ENCODE measurements around the gene CANT1. TPM values are rescaled to one million over a fixed set of nuclear protein-coding genes. Genes with fewer than 3 reads are reported as not detected.

The CANT1 gene
- total and polyA plus RNA-seq, 9 donors, result 18.6 to 48.8 (median 33.8) TPM

GRCh38 chr17:79027925-79028491 is 18.4 kb upstream of the CANT1 start:
- no peak overlapping the region for H3K4me3 ChIP-seq
- no peaks in the 10 kb centered on the region for H3K9me3 ChIP-seq
- H3K4me1 ChIP-seq (ENCODE audit: insufficient read depth), result peaks cover 32% of the 10 kb centered on the region
- H3K27ac ChIP-seq, result peak overlapping the region; percentile 37 to 69
- intact Hi-C loops (cut with DNase I), result loop anchor here in 1 of 4 donors (10.0 kb wide), 1 partner anchor 367 kb away; no protein-coding TSS in a partner anchor
- DNase-seq, result peak in 3 of 5 donors; percentile 39 to 67 (median 62)
- H3K36me3 ChIP-seq, result no peaks in the 10 kb centered on the region
- TF ChIP-seq POLR2A (IDR thresholded peaks at IDR 0.05) (no peak), EP300 (IDR thresholded peaks at IDR 0.05) (no peak)
- TF ChIP-seq, protein P1, sequence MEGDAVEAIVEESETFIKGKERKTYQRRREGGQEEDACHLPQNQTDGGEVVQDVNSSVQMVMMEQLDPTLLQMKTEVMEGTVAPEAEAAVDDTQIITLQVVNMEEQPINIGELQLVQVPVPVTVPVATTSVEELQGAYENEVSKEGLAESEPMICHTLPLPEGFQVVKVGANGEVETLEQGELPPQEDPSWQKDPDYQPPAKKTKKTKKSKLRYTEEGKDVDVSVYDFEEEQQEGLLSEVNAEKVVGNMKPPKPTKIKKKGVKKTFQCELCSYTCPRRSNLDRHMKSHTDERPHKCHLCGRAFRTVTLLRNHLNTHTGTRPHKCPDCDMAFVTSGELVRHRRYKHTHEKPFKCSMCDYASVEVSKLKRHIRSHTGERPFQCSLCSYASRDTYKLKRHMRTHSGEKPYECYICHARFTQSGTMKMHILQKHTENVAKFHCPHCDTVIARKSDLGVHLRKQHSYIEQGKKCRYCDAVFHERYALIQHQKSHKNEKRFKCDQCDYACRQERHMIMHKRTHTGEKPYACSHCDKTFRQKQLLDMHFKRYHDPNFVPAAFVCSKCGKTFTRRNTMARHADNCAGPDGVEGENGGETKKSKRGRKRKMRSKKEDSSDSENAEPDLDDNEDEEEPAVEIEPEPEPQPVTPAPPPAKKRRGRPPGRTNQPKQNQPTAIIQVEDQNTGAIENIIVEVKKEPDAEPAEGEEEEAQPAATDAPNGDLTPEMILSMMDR (IDR thresholded peaks at IDR 0.05), result no peak
- no peaks in the 10 kb centered on the region for H3K27me3 ChIP-seq
- 17 to 23% (median 19%) methylated on average over 16 of the region's 16 CpGs for WGBS, 3 donors

DNA sequence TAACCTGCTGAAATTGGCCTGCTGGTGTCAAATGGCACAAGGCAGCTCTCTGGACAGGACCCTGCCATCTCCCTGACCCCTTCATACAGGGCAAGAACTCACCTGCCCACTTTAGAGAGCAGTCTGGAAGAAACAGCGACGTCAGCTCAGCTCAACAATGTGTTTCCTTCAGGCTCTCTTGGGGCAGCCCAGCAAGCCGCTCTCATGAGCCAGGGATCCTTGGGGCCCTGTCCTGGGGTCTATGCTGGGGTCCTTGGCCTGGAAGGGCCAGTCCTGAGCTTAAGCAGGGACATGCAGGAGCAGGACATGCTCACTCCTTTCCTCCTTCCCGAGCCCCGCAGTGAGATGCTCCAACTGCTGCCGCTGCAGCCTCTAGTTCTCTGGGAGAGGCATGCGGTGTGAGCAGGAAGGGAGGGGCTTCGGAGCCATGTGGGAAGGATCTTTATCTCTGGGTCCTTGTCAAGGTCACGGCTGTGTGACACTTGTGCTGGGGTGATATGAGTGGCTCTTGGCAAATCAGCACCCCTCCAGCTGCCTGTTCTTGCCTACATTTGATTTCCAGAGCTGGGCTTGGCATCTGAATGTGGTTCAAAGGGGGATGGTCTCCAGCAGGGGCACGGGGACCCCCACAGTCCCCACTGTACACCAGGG is 17.8 kb upstream of the CANT1 start:
- intact Hi-C loops (cut with DNase I), result loop anchor here in 1 of 4 donors (10.0 kb wide), 1 partner anchor 367 kb away; no protein-coding TSS in a partner anchor
- no peaks in the 10 kb centered on the region for H3K9me3 ChIP-seq
- peak in 3 of 5 donors; percentile 35 to 57 (median 36) for DNase-seq
- H3K4me3 ChIP-seq, result no peak overlapping the region
- H3K36me3 ChIP-seq, result no peaks in the 10 kb centered on the region
- H3K27ac ChIP-seq, result peak overlapping the region; percentile 37 to 69
- no peaks in the 10 kb centered on the region for H3K27me3 ChIP-seq
- peaks cover 32% of the 10 kb centered on the region for H3K4me1 ChIP-seq (ENCODE audit: insufficient read depth)
- TF ChIP-seq, protein P1 (IDR thresholded peaks at IDR 0.05), result no peak
- no peak for TF ChIP-seq EP300 (IDR thresholded peaks at IDR 0.05)
- 10 to 31% (median 21%) methylated on average over 5 to 10 of the region's 10 CpGs for WGBS, 3 donors

DNA sequence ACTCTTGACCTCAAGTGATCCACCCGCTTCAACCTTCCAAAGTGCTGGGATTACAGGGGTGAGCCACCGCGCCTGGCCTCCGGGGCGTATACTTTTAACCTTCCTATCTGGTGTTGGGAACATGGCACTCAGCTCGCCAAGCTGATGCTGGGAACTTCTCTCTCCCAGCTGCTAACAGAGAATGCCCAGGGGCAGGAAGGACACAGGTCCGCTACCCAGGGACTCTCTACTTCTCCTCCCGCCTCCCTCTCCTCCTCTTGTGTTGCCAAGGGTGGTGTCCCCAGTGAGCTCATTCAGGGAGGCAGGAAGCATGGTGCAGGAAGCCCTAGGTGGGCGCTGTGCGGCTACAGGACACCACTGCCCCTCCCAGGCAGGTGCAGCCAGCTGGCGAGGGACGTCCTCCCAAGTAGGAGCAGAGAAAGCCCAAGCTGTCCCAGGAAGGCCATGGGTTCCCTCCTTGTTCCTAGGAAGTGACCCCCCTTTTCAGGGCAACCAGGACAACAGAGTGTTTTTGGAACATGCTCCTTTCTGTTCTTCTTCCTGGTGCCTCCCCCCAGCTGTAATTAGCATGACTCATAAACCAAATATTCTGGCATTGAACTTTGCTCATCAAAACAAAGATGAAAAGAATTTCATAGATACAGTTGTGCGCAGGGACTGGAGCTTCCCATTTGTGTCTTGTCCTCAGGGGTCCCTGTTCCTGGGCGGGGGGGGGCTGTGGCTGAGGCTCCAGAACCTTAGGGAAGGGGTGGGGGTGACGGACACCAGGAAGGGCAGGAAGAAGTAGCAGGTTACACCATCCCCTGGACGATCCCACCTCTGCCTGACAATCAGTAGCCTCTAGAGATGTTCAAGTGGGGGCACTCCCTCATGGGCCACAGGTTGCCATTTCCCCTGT is 17.1 kb upstream of the CANT1 start:
- no peak overlapping the region for H3K4me3 ChIP-seq
- H3K9me3 ChIP-seq, result no peaks in the 10 kb centered on the region
- no peaks in the 10 kb centered on the region for H3K36me3 ChIP-seq
- TF ChIP-seq POLR2A (IDR thresholded peaks at IDR 0.05) (no peak), EP300 (IDR thresholded peaks at IDR 0.05) (peak; percentile 42)
- H3K4me1 ChIP-seq (ENCODE audit: insufficient read depth), result peaks cover 32% of the 10 kb centered on the region
- peak; percentile 47 to 77 (median 70) for DNase-seq
- no peaks in the 10 kb centered on the region for H3K27me3 ChIP-seq
- H3K27ac ChIP-seq, result peak overlapping the region; percentile 37 to 69
- 28 to 48% (median 35%) methylated on average over 16 of the region's 16 CpGs for WGBS, 3 donors
- intact Hi-C loops (cut with DNase I), result loop anchor here in 1 of 4 donors (10.0 kb wide), 1 partner anchor 368 kb away; no protein-coding TSS in a partner anchor

DNA sequence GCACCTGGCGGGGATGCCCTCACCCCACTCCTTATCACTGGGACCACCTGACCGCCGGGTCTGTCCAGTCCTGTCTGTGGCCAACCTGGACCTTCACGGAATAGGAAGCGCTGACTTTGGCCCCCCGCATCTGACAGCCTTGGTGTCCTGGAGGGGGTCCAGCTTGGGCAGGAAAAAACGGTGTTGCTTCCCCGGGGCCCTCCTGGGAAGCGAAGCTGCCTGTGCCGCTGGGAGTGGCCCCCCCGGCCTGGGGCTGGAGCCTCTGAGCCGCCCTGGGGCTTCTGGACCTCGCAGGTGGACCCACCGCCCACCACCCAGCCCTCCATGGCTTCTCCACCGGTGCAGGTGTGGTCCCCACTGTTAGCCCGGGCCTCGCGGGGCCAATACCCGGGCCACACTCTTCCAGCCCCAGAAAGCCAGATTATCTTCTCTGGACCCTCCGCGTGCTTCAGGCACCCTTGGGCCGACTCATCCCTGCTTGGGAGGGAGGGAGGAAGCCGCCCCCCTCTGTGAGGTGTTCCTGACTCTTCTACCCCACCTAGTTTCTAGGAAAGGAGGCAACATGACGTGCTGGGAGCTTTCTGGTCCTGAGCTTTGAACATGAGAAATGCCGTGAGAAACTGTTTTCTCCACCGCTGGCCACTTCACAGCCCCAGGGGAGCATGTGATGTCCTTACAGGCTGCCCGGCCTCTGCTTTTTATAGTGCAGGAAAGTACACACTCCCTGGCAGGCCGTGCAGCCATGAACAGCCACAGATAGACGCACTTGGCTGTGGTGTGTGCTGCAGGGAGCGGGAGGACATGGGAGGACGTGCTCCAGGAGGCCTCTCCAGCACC is 15.6 kb upstream of the CANT1 start:
- TF ChIP-seq EP300 (IDR thresholded peaks at IDR 0.05) (no peak), POLR2A (IDR thresholded peaks at IDR 0.05) (no peak)
- TF ChIP-seq, protein P1 (IDR thresholded peaks at IDR 0.05), result no peak
- Histone ChIP-seq H3K4me1 (ENCODE audit: insufficient read depth) (peaks cover 34% of the 10 kb centered on the region), H3K4me3 (peak overlapping the region; percentile 67), H3K36me3 (no peaks in the 10 kb centered on the region), H3K27me3 (no peaks in the 10 kb centered on the region), H3K9me3 (no peaks in the 10 kb centered on the region), H3K27ac (no peak overlapping the region)
- intact Hi-C loops (cut with DNase I), result loop anchor here in 1 of 4 donors (10.0 kb wide), 1 partner anchor 370 kb away; no protein-coding TSS in a partner anchor
- WGBS, 3 donors, result 17 to 27% (median 20%) methylated on average over 31 of the region's 31 CpGs
- peak in 3 of 5 donors; percentile 46 to 60 (median 53) for DNase-seq

All from ovary (tissue), 9 donors.